CD4-positive, alpha-beta T cell treated with Interleukin-17A for 1 hour (primary cell): ENCODE results near the gene IDI1.
"Not testable (repeated sequence)": the region's sequence is repeated elsewhere in the genome, so short reads cannot be mapped to it uniquely, and the experiment has no call there.

ENCODE experiments used
- DNase-seq: peaks from one replicate; pipeline ENCODE4 v3.0.0-alpha.2; 2020

IDI1 gene

GRCh38 chr10:1063232-1063865, 14.4 kb upstream of the IDI1 start:
- DNase-seq, result peak; percentile 60

DNA sequence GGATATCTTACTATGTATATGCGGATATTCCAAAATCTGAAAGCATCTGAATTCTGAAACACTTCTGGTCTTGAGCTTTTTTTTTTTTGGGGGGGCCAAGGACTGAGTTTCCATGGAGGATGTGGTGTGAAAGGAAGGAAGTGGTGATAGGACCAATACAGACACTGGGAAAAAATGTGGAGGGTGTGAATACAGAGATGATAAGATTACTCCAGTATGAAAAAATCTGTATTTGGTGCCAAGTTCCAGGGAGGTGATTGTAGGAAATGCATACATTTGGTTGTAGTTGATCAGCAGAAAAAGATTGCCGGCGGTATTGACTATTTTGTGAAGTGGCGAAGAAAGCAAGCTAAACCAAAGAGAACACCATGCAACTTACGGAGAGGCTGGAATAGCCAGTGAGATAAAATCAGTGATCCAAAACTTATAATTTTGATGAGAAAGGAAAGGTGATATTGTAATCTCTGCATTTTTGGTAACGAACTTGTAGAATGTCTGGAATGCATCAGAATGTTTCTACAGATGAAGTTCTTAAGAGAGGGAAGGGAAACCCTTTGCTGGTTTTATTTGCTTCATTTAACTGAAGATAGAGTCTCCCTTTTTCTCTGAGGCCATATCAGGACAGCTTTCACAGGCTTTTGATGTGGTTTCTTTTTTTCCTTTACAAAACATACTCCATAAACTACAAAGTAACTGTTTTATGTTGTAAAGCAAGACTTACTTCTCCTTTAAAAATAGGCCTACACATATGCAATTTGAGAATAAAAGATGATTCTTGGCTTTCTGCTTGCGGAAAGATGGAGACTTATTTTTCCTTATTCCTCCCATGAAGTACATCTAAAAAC, 13.2 kb upstream of the IDI1 start:
- peak; percentile 39 for DNase-seq

GRCh38 chr10:1059902-1060301, 11.0 kb upstream of the IDI1 start:
- DNase-seq, result no peak

GRCh38 chr10:1058017-1058416, 9.1 kb upstream of the IDI1 start:
- no peak for DNase-seq

DNA sequence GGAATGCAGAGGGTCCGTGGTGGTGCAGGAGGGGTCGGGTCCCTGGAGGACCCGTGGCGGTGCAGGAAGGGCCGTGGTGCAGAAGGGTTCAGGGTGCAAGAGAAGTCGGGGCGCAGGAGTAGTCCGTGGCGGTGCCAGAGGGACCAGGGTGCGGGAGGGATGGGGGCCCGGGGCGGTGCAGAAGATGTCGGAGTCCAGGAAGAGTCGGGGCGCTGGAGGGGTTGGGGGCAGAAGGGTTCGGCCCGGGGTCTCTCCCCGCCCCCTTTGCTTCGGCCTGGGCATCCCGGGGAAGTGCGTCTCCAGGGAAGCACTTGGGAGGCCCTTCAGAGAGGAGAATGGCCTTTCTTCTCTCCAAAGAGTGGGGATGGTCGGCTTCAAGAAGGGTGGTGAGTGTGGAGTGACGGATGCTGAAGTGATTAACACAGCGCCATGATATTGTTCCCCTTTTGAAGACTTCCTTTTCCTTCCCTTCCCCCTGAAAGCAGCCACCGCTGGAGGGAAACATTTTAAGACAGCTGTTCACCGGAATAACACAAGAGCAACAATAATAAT, 8.3 kb upstream of the IDI1 start:
- DNase-seq, result no peak

GRCh38 chr10:1056326-1057105, 7.6 kb upstream of the IDI1 start, which contains the start of gene WDR37:
WDR37 (plus strand) TSS chr10:1056385; CDS start chr10:1072156, 15,771 bp downstream.
- peak; percentile 88 for DNase-seq

DNA sequence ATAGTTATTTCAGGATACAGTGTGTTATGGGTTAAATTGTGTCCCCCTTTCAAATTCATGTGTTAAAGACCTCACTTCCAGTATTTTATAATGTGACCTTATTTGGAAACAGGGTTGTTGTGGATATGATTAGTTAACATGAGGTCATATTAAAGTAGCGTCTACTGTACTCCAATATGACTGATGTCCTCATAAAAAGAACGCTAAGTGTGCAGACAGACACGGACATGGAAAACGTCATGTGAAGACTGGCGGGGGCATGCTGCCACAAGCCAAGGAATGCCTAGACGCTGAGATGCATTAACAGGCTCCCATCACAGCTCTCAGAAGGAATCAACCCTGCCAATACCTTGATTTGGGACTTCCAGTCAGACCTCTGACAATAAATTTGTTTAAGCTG, 5.8 kb upstream of the IDI1 start:
- no peak for DNase-seq

GRCh38 chr10:1050554-1050953, 1.6 kb upstream of the IDI1 start:
- peak; percentile 75 for DNase-seq

DNA sequence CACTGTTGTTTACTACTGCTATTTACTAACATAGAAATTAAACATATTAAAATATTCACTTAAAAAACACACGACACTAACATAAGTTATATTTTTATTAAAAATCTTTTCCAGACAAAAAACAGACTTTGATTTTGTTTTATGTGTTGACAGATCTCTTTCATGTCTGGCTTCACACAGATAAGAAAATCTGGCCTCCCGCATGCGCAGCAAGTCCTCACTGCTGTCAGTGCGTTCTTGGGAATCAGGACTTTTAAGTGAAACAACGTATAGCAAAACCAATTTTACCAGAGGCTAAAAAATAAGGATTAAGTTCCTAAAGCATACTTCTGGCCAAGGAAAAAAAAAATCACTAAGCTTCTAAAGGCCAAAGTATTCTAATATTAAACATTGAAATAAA, 1.2 kb upstream of the IDI1 start:
- no peak for DNase-seq

GRCh38 chr10:1049425-1049958, 573 bp upstream of the IDI1 start:
- DNase-seq, result no peak

GRCh38 chr10:1048349-1048731, 579 bp downstream of the IDI1 start:
- peak; percentile 73 for DNase-seq

- no peak for DNase-seq
Measured at GRCh38 chr10:1047937-1048336, 982 bp downstream of the IDI1 start.

GRCh38 chr10:1045415-1045814, 3.5 kb downstream of the IDI1 start:
- DNase-seq, result no peak

GRCh38 chr10:1044964-1045363, 4.0 kb downstream of the IDI1 start:
- no peak for DNase-seq

GRCh38 chr10:1044146-1044545, 4.8 kb downstream of the IDI1 start:
- DNase-seq, result no peak

DNA sequence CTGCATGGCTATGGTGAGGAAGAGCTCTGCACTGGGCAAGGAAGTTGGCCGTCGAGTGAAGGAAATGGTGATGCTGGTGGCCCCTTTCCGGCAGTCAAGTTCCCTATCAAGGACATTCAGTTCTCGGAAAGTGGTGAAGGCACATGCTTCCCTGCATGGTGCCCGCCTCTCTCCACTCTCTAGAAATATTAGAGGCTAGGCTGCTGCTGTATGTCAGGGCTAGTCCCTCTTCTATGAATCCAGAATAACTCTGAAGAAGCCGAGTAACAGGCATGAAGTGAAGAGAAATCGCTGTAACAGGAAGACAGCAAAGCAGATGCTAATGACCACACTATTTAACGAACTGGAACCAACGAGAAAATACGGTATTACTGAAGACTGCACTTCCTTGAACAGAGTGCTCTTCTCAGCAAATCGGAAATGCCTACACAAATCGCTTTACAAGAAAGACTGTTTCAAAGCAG, 5.4 kb downstream of the IDI1 start:
- peak; percentile 49 for DNase-seq

DNA sequence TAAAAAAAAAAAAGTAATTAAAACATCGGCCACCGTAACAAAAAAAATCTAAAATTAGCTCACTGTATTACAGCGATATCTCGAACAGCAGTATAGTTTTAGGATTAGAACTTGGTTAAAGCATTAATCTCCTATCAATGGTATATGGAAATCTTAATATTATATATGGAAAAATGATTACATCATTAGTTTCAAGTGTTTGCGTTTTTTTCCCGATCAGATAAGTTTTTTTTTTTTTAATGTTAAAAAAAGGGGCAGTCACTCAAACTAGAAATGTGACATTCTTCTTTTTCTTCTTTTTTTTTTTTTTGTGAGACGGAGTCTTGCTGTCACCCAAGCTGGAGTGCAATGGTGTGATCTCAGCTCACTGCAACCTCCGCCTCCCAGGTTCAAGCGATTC, 7.4 kb downstream of the IDI1 start:
- DNase-seq, result no peak

- DNase-seq, result no peak
Measured at GRCh38 chr10:1040133-1040532, 8.8 kb downstream of the IDI1 start.

DNA sequence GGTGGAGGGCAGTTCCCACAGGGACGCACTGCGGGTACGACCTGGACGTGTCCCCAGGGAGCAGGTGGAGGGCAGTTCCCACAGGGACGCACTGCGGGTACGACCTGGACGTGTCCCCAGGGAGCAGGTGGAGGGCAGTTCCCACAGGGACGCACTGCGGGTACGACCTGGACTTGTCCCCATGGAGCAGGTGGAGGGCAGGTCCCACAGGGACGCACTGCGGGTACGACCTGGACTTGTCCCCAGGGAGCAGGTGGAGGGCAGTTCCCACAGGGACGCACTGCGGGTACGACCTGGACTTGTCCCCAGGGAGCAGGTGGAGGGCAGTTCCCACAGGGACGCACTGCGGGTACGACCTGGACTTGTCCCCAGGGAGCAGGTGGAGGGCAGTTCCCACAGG, 10.2 kb downstream of the IDI1 start:
- not testable (repeated sequence) for DNase-seq

DNA sequence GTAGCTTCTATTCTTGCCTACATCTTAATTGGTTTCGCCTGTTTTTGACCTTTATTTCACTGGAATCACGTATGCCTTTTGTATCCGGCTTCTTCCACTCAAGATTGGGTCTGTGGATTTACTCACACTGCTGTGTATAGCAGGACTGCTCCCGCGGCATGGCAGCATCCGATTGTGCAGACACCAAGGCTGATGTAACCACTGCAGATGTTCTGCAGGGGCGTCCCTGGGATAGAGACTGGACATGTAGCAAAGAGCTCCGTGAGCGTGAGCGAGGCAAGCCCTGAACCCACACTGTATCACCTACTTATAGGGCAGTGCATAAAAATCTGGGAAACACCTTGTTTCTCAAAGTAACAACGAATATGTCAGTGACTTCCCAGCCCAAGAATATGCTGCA, 11.8 kb downstream of the IDI1 start:
- DNase-seq, result no peak

DNA sequence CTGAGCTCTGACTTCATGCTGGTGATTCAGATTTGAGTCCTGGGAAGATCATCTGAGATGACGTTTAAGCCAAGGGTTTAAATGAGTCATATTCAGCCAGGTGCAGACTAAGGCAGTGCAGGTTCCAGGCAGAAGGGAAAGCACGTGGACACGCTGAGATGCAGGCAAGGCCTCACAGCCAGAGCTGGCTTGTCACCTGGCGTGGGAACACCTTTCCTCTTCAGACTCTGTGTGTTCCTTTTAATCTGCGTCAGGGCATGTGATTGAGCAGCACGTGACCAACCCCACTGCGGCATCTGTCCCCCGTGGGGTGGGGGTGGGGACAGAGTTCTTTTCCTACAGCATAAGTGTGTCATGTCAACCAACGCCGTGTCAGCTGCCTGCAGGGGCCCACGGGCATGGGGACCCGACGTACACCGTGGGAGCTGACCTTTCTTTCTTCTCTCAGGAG, 12.6 kb downstream of the IDI1 start:
- peak; percentile 29 for DNase-seq

- DNase-seq, result no peak
Measured at GRCh38 chr10:1035201-1035600, 13.7 kb downstream of the IDI1 start.

GRCh38 chr10:1034758-1035157, 14.2 kb downstream of the IDI1 start:
- DNase-seq, result no peak
